ENCODE measurements around the gene AP1B1. TPM values are rescaled to one million over a fixed set of nuclear protein-coding genes. Genes with fewer than 3 reads are reported as not detected.

The AP1B1 gene
- total and polyA plus RNA-seq, 2 experiments from 2014 or later = 46.6 to 50.1 TPM

GRCh38 chr22:29385748-29386147 lies 2.6 kb downstream of the AP1B1 start:
- H3K4me3 ChIP-seq = no peak overlapping the region
- peak overlapping the region; percentile 43 for H3K4me2 ChIP-seq
- DNase-seq (ENCODE audit: low spot score) = no peak
- TF ChIP-seq EZH2phosphoT487 (IDR thresholded peaks at IDR 0.05; ENCODE audit: low read depth, severe bottlenecking, unreplicated experiment) = no peak
- TF ChIP-seq EZH2 (IDR thresholded peaks at IDR 0.05; ENCODE audit: borderline replicate concordance) = no peak
- no peak for TF ChIP-seq CTCF (IDR thresholded peaks at IDR 0.05; ENCODE audit: poor library complexity)
- WGBS (ENCODE audit: low lambda C conversion rate, missing lambda C conversion rate) = 69% methylated on average over 4 of the region's 4 CpGs
- no peaks in the 10 kb centered on the region for H3K9me3 ChIP-seq (ENCODE audit: low read depth)
- H3K79me2 ChIP-seq = peaks cover 61% of the 10 kb centered on the region
- no peaks in the 10 kb centered on the region for H3K27me3 ChIP-seq
- H3K4me1 ChIP-seq (ENCODE audit: insufficient read depth) = peaks cover 58% of the 10 kb centered on the region
- no peaks in the 10 kb centered on the region for H3K9me2 ChIP-seq (replicated peaks; ENCODE audit: insufficient read depth)
- H4K20me1 ChIP-seq (ENCODE audit: insufficient read depth, poor library complexity, severe bottlenecking) = peaks cover 3% of the 10 kb centered on the region
- no peaks in the 10 kb centered on the region for H3K36me3 ChIP-seq (replicated peaks; ENCODE audit: insufficient read depth, low read depth)
- H2AFZ ChIP-seq = no peak overlapping the region
- peak overlapping the region; percentile 47 for H3K27ac ChIP-seq

GRCh38 chr22:29385151-29385704 lies 3.1 kb downstream of the AP1B1 start:
- Histone ChIP-seq H3K4me2 (peak overlapping the region; percentile 43), H4K20me1 (ENCODE audit: insufficient read depth, poor library complexity, severe bottlenecking) (peaks cover 3% of the 10 kb centered on the region), H3K4me3 (no peak overlapping the region), H3K27ac (peak overlapping the region; percentile 47), H3K79me2 (peaks cover 66% of the 10 kb centered on the region), H2AFZ (no peak overlapping the region), H3K9me2 (replicated peaks; ENCODE audit: insufficient read depth) (no peaks in the 10 kb centered on the region), H3K27me3 (no peaks in the 10 kb centered on the region), H3K4me1 (ENCODE audit: insufficient read depth) (peaks cover 61% of the 10 kb centered on the region), H3K9me3 (ENCODE audit: low read depth) (no peaks in the 10 kb centered on the region), H3K36me3 (replicated peaks; ENCODE audit: insufficient read depth, low read depth) (no peaks in the 10 kb centered on the region)
- no peak for DNase-seq (ENCODE audit: low spot score)
- TF ChIP-seq CTCF (IDR thresholded peaks at IDR 0.05; ENCODE audit: poor library complexity) = no peak
- no peak for TF ChIP-seq EZH2 (IDR thresholded peaks at IDR 0.05; ENCODE audit: borderline replicate concordance)
- no peak for TF ChIP-seq EZH2phosphoT487 (IDR thresholded peaks at IDR 0.05; ENCODE audit: low read depth, severe bottlenecking, unreplicated experiment)
- WGBS (ENCODE audit: low lambda C conversion rate, missing lambda C conversion rate) = 75% methylated on average over 3 of the region's 3 CpGs

- Histone ChIP-seq H3K27ac (peak overlapping the region; percentile 86), H3K4me1 (ENCODE audit: insufficient read depth) (peaks cover 60% of the 10 kb centered on the region)
Measured at GRCh38 chr22:29383740-29384139, 4.6 kb downstream of the AP1B1 start.

More at GRCh38 chr22:29383740-29384139, 4.6 kb downstream of the AP1B1 start:
- no peaks in the 10 kb centered on the region for H3K27me3 ChIP-seq
- TF ChIP-seq EZH2phosphoT487 (IDR thresholded peaks at IDR 0.05; ENCODE audit: low read depth, severe bottlenecking, unreplicated experiment) = no peak
- TF ChIP-seq EZH2 (IDR thresholded peaks at IDR 0.05; ENCODE audit: borderline replicate concordance) = no peak
- TF ChIP-seq CTCF (IDR thresholded peaks at IDR 0.05; ENCODE audit: poor library complexity) = no peak
- no peak overlapping the region for H3K4me2 ChIP-seq
- no peak overlapping the region for H2AFZ ChIP-seq
- no peak overlapping the region for H3K4me3 ChIP-seq
- H3K79me2 ChIP-seq = peaks cover 81% of the 10 kb centered on the region
- 89% methylated on average over 1 of the region's 1 CpG for WGBS (ENCODE audit: low lambda C conversion rate, missing lambda C conversion rate)
- DNase-seq (ENCODE audit: low spot score) = no peak
- H4K20me1 ChIP-seq (ENCODE audit: insufficient read depth, poor library complexity, severe bottlenecking) = peaks cover 3% of the 10 kb centered on the region
- H3K9me2 ChIP-seq (replicated peaks; ENCODE audit: insufficient read depth) = no peaks in the 10 kb centered on the region
- H3K36me3 ChIP-seq (replicated peaks; ENCODE audit: insufficient read depth, low read depth) = no peaks in the 10 kb centered on the region
- no peaks in the 10 kb centered on the region for H3K9me3 ChIP-seq (ENCODE audit: low read depth)
